ENCODE data around the gene RBFOX2.
"Not testable (repeated sequence)": the region's sequence is repeated elsewhere in the genome, so short reads cannot be mapped to it uniquely, and the experiment has no call there.

RBFOX2 gene

DNA sequence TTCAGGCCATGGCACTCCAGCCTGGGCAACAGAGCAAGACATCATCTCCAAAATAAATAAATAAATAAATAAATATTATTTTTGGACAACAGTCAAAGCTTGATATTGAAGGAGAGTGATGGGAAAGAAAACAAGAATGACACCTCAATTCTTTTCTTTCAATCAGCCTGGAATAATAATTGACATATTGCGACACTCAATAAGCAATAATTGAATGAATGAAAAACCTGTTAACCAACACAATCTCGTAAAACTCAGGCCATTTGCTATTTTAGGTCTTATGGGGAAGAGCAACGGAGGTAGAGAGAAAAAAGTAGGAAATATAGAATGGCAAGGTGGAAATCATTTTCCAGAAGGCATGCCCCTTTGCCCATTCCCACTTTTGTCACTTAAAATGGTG, 10.5 kb upstream of the RBFOX2 start:
- no peak for DNase-seq

DNA sequence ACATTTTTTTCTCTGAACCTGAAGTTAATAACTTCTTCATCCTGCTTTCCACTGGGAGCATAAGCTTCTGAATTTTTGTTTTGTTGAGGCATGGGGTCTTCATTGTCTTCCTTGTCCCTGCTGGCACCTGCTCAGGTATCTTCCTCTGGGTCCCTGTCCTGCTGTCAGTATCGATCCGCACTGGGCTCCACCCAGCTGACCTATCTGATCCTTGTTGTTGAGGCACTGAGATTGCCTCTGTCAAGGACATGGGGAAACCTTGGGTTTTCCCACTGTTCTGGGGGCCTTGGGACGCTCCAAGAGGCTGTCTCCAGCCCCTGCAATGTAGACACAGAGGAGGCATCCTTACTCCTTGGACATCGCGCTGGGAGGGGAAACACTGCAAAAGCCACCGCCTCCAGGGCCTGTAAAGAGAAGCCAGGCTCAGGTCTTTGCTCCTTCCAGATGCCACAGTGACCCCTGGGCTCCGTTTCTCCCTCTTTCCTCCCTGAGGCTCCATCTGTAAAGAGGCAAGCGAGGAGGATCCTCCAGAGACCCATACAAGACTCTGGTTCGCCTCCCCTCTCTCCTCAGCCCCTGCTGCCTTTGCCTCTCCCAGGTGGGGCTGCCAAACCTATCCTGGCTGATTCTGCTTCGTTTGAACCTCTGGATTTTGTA, 8.6 kb upstream of the RBFOX2 start:
- DNase-seq: no peak

DNA sequence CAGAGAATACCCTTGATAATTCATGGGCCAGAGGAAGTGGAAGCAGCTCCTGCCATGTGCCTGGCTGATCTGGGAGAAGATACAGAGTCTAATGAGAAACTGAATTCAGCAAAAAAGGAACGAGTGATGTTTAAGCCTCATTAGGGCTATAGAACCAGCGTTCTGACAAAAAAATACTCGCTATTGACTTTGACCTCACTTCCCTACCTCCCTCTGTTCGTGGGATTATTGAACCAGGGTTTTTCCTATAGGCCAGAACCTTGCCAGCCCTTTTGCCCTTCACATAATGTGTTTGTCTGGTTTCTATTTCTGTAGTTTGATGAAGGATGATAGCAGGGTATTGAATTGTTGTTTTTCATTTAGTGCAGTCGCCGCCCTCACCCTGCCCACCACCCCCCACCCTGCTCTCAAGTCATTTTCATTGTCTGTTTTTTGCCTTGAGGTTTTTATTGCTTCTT, 7.6 kb upstream of the RBFOX2 start:
- DNase-seq: no peak

DNA sequence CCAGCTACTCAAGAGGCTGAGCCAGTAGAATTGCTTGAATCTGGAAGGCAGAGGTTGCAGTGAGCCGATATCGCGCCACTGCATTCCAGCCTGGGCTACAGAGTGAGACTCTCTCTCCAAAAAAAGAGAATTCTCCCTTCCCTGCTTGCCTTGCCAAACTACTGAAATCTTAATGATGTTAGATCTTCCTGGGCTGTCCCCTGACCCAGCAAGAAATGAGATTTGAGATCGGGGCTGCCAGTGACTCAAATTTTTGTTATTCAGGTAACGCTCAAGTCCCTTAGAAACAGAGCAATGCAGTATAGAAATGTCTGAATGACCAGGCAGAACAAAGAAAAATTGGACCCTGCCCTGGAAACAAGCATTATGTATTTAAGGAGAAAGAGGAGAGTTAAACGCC, 4.0 kb upstream of the RBFOX2 start:
- DNase-seq: no peak

DNA sequence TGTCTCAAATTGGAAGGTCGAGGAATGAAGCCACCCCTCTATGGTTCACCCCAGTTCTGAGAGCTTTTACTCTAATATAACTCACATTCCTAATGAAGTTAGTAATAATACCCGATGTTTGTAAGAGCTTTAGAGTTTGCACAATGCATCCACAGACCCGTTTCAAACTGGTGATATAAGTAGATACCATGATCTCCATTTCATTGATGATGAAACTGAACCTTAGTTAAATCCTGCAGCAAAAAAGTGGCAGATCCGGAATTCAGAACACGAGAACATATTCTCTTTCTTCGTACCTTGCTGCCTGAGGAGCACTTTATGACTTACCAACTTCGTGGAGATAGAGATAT, 757 bp upstream of the RBFOX2 start:
- no peak for DNase-seq

DNA sequence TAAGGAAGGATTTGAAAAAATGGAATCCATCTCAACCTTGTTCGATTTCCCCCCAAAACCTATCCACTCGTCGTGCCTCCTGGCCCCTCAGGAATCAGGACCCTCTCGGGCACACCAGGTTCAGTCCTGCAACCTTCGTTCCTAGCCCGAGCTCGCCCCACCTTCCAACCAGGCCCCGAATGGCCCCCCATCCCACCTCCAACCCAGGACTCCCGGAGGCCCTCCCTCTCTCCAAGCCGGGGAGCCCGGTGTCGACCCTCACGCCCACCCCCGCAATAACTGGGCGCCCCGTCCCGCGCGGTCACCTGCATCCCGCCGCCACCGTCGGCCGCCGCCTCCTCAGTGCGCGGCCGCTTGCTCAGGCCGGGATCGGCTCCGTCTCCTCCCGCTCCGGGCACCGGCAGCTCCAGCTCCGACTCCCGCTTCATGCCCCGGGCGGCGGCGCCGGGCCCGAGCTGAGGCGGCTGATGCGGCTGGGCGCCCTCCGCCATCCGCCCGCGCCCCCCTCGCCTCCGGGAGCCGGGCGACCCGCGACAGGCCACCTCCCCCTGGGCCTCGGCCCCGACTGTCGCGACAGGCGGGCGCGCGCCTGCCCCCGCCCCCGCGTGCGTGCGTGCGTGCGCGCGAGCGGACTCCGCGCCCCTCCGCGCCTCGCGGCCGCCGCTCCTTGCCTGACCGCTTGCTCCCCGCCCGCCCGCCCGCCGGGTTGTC, 534 bp downstream of the RBFOX2 start:
- no peak for DNase-seq

DNA sequence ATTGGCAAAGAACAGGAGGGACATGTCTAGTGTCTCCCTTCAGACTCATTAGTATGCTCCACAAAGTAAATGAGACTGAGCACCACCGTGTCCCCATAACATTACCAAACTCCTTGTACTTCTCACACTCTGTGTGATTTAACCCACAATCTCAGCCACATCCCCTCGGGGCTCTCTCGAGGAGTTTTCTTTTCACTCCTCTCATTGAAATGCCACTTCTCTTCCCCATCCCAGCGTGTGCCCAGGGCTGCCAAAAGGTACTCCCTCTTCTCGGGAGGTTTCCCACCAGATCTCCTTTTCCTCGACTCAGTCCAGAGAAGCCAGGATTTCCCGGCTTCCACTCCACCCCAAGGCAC, 1.1 kb downstream of the RBFOX2 start:
- DNase-seq: no peak

DNA sequence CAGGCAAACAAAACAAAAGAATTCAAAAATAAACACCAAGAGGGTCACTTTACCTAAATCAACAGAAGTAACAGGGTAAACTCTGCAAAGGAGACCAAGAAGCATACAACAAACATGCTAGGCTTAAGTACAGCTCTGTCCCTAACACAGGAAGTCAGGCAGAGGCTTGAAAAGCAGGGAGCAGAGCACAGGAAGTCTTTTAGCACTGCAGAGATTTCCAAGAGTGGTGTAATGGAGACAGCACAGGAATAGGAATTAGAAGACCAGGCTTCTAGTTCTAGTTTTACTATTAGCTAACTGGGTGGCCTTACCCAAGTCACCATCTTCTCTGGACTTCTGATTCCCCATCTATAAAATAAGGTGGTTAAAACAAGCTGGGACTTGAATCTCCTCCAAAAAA, 1.9 kb downstream of the RBFOX2 start:
- no peak for DNase-seq

DNA sequence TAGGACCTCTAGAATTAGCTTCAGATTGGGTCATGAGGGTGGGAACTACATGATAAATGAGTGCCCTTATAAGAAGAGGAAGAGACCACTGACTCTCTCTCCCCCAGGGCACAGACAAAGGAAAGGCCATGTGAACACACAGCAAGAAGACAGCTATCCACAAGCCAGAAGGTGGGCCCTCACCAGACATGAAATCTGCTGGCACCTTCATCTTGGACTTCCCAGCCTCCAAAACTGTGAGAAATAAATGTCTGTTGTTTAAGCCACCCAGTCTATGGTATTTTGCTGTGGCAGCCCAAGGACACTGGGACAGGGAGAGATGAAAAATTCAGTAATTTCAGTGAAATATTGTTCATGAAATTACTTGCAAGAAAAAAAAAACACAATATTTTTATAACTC, 5.9 kb downstream of the RBFOX2 start:
- no peak for DNase-seq

DNA sequence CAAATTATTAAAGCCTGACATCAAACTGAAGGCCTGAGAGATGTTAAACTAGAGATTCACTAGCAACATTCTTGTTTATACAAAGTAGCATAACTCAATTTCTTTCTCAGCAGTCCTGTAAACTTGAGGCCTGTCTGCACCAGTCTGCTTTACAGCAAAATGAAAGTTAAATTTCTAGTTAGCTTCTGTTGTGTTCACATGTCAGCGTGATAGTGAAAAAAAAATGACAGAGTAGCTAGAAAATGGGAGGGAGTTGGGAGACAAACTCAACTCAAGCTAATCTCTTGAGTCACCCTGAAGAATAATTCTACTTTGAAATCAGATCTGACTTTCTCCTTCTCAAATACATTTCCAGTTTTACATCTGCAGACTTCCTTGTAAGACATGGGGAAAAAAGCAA, 6.5 kb downstream of the RBFOX2 start:
- no peak for DNase-seq

DNA sequence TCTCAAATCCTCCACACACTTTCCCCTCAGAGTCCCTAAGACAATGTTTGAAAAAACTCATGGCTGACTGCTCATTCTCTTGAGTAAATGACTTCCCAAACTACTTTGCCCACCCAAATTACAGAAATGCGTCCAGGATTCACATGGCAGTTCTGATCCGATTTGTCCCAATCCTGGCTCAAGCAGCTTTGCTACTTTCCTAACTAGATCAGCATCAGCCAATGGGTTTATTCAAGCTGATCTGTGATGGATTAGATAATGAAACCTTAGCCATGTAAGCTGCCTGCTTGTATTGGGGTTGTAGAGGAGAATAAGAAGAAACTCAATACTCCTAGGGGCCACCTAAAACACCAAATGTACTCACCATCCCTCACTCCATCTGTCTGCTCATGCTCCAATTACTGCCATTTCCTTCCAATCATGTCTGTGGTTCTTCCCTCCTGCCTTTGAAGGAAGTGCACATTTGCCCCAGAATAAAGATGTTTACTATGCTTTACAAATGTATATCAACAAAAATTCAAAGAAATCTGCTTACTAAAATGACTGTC, 6.9 kb downstream of the RBFOX2 start:
- no peak for DNase-seq

DNA sequence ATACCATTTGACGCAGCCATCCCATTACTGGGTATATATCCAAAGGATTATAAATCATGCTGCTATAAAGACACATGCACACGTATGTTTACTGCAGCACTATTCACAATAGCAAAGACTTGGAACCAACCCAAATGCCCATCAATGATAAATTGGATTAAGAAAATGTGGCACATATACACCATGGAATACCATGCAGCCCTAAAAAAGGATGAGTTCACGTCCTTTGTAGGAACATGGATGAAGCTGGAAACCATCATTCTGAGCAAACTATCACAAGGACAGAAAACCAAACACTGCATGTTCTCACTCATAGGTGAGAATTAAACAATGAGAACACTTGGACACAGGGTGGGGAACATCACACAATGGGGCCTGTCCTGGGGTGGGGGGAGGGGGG, 7.8 kb downstream of the RBFOX2 start:
- DNase-seq: not testable (repeated sequence)

DNA sequence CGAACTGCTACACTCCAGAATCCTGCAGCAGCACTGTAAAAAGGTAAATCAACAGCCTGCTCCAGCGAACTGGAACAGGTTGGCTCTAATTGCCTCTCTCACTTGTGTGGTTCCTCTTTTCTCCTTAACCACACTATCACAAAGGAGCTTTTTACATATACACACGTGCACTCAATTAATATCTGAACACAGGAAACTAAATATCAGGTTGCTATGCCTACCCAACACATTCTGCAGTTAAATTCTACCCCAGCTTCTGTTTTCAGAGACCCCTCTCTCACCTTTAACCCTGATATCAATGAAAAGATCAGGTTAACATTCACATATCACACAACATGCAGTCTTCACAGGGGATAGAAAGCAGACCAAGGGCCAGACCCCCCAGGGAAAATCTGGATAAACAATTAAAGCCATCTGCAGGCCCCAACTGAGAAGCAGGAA, 11.0 kb downstream of the RBFOX2 start:
- no peak for DNase-seq

DNA sequence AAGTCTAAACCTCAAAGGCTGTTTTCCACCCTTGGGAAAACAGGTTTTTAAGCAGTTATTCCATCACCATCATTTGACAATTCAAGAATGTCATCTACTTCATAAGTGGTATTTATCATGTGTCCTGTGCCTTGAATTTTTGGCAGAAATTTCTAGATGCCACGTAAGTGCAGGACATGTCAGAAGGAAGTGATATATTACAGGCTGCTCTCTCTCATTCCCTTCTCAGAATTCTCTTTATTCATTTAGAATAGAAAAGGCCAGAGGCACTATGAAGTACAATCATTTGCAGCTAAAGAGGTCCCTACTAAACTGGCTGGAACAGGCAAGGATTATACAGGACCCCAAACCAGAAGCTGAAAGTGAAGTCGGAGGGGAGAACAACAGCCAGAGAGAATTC, 11.9 kb downstream of the RBFOX2 start:
- DNase-seq: no peak

DNA sequence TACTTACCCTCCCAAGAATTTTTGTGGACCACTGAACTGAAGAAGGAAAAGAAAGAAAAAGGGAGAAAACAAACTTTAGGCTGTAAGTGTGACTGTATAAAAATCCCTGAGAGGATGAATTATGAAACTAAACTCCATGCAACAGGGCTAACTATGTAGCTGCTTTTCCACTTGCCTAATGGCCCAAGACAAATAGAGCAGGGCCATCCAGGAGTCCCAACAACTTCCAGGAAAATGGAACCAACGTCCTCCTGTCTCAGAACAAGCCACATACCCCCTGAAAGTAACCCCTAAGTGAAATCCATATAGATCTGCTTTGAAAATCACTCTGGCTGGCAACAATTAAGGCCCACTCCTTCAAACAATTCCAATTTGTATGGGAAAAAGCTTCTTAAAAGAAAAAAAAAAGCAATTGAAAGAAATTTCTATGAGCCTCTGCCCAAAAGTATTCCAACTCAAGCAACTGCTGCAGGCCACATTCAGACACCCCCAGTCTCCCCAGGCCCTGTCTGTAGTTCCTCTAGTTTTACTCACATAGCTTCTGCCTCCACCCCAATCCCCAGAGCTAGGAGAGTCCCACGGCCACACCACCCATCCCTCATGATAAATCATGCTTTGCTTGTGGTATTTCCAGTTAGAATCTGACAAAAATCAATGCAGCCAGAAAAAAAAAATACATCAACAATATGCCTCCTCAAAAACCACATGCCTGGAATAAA, 12.7 kb downstream of the RBFOX2 start:
- DNase-seq: no peak

DNA sequence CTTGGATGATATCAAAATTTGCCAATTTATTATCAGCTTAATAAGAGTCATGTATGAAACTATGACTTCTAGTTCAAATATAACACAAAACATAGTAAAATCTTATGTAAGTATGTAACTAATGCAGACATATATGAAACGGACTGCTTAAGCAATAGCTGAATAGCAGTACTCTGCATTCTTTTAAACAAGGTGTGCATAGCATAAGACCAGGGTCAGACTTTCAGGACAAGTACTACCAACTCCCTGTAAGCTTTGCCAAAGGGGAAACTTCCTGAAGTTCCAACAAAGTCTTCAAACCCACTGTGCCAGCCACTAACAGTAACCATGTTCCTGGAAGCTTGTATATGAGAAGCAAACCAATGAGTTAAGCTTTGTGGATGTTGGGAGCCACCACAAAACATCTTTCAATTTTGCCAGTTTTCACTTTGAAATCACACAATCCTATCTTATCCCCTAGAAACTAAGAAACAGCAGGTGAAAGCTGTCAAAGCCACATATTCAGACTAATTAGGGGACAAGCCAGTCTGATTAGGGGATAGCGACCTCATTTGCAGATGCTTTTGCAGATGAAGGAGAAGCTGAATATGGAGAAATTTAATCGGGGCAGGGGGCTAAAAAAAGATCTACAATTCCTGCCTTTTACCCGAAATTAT, 13.3 kb downstream of the RBFOX2 start:
- no peak for DNase-seq

DNA sequence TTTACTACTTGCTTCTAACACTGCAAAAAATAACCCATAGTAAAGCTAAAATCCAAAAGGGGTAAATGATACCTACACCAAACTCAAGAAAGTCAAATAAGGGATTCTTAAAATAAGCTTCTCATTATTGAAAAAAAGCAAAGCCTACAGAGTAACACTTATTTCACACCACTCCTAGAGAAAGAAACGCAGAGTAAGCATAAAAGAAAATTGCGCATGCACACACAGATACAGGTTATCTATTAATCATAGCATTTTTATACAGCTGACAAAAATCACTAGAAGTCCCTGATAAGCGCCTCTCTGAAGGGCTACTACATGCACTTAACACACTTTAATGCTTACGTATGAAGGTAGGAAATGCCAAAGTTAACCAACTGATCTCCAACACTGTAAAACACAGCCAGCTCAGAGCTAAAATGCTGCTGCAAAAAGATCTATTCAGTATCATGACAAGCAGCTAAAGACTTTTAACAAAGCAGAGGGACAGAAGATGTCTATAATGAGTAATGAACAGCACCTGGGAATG, 14.0 kb downstream of the RBFOX2 start:
- no peak for DNase-seq

DNA sequence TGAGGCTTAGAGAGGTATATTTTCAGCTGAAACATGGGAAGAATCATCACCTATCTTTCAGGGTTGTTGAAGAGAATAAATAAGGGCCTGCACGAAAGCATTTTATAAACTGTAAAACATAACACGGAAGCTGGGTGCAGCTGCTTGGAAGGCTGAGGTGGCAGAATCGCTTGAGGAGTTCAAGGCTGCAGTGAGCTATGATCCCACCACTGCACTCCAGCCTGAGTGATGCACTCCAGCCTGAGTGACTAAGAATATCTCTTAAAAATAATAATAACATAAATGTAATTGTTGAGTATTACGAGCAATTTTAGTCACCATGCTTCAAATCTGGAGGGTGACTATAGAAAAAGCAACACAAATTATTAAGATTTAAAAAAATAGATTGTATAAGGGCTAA, 16.3 kb downstream of the RBFOX2 start:
- DNase-seq: no peak

DNA sequence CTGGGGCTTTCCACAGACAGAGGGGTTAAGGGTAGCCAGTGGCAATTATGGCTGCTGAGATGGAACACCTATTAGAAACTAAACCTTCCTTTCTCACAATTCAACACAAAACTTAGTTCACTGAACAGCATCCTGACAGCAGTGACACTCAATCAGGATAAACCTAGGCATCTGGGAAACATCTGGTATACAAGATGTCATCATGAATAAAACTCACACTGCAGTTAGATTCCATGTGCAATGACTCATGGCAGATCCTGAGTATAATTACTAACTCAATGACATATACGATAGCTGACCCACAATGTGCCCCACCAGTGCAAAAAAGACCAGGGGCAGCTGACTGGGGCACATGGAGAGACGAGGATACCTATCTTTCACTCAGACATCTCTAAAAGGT, 17.7 kb downstream of the RBFOX2 start:
- no peak for DNase-seq

DNA sequence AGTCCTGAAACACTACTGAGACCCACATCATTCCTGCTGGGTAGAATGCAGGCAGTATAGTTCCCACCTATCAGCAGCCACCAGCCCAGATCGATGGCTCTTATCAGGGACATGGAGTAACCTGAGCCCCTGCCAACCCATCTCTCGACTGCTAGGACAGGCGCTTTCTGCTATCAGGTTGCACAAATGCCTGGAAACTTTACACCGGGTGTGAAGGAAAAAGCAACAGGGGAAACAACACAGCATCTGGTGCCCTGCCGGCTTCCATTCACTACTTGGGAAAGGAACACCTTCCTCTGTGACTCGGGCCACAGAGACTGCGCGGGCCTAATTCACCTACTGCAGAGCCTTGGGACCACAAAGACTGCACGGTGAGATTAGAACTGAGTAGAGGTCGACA, 18.5 kb downstream of the RBFOX2 start:
- no peak for DNase-seq

DNA sequence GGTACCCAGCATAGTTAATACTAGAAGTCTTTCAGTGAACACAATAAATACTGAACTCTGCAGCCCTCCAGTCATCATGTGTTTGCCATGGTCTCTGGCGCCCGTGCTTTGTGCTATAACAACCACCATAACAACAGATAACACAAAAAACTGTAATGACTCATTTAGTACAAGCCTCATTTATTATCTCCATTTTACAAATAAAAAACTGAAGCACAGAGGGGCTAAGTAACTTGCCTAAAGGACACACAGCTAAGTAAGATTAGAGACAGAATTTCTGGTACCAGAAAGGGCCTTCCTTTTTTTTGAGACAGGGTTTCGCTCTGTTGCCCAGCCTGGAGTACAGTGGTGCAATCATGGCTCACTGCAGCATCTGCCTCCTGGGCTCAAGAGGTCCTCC, 19.5 kb downstream of the RBFOX2 start:
- DNase-seq: no peak

DNA sequence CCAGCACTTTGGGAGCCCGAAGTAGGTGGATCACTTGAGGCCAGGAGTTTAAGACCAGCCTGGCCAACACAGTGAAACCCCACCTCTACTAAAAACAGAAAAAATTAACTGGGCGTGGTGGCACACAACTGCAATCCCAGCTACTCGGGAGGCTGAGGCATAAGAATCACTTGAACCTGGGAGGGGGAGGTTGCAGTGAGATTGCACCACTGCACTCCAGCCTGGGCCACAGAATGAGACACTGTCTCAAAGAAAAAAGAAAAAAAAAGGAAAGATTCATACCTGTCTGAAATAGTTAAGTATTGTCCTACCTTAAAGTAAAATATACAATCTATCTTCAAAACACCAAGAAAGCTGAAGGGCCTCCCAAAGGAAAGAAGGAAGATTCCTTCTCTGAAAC, 20.1 kb downstream of the RBFOX2 start:
- no peak for DNase-seq

DNA sequence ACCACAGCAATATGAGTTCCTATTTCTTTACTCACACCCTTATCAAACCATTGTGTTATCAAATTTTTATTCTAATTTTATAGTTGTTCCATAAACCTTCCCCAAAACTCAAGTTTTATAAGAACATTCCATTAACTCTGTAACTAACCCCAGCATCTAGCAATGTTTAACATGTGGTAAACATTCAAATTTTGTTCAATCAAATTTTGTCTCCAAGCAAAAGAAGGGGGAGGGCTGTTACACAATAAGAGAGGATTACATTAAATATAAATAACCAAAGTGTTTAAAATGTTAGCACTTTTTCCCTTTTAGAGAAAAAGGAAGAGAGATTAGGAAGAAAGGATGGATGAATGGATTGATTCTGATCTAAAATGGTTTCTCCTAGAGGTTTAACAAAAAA, 20.5 kb downstream of the RBFOX2 start:
- DNase-seq: no peak

All from T-helper 1 cell (primary cell).